ENCODE results near the gene OR56A5.

- no peak for TF ChIP-seq CTCF (CRISPR knock-in tag; IDR thresholded peaks at IDR 0.05)
- TF ChIP-seq GMEB2 (CRISPR knock-in tag; IDR thresholded peaks at IDR 0.05; ENCODE audit: low read depth) = no peak
- no peak for TF ChIP-seq ZSCAN20 (CRISPR knock-in tag; IDR thresholded peaks at IDR 0.05; ENCODE audit: borderline replicate concordance)
- no peak for TF ChIP-seq HNRNPL (IDR thresholded peaks at IDR 0.05; ENCODE audit: low read depth, low read length)
- TF ChIP-seq CSRNP1 (CRISPR knock-in tag; IDR thresholded peaks at IDR 0.05) = no peak
- no peak for TF ChIP-seq HNF1B (CRISPR knock-in tag; IDR thresholded peaks at IDR 0.05)
- no peak for TF ChIP-seq ZBTB40 (IDR thresholded peaks at IDR 0.05)
- no peak for TF ChIP-seq ZBTB40 (CRISPR knock-in tag; IDR thresholded peaks at IDR 0.05)
- TF ChIP-seq KLF9 (CRISPR knock-in tag; IDR thresholded peaks at IDR 0.05; ENCODE audit: low read depth) = no peak
- TF ChIP-seq NFE2 (CRISPR knock-in tag; IDR thresholded peaks at IDR 0.05) = no peak
- TF ChIP-seq KDM5B (CRISPR knock-in tag; IDR thresholded peaks at IDR 0.05; ENCODE audit: borderline replicate concordance) = no peak
- TF ChIP-seq FOXP4 (CRISPR knock-in tag; IDR thresholded peaks at IDR 0.05) = no peak
- no peak for TF ChIP-seq ZFYVE20 (CRISPR knock-in tag; IDR thresholded peaks at IDR 0.05; ENCODE audit: borderline replicate concordance, low read depth)
Observed at GRCh38 chr11:5986885-5987284, 18.6 kb upstream of the OR56A5 start, which contains the start of gene OR52L1.
